ENCODE results near the gene PRELID2.
"Not testable (repeated sequence)": the region's sequence is repeated elsewhere in the genome, so short reads cannot be mapped to it uniquely, and the experiment has no call there.

The PRELID2 gene

GRCh38 chr5:145738227-145738626 is 96.9 kb downstream of the PRELID2 start:
- no peak overlapping the region for H3K4me3 ChIP-seq (ENCODE audit: low read depth, low read length)
- TF ChIP-seq, protein P1, sequence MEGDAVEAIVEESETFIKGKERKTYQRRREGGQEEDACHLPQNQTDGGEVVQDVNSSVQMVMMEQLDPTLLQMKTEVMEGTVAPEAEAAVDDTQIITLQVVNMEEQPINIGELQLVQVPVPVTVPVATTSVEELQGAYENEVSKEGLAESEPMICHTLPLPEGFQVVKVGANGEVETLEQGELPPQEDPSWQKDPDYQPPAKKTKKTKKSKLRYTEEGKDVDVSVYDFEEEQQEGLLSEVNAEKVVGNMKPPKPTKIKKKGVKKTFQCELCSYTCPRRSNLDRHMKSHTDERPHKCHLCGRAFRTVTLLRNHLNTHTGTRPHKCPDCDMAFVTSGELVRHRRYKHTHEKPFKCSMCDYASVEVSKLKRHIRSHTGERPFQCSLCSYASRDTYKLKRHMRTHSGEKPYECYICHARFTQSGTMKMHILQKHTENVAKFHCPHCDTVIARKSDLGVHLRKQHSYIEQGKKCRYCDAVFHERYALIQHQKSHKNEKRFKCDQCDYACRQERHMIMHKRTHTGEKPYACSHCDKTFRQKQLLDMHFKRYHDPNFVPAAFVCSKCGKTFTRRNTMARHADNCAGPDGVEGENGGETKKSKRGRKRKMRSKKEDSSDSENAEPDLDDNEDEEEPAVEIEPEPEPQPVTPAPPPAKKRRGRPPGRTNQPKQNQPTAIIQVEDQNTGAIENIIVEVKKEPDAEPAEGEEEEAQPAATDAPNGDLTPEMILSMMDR (IDR thresholded peaks at IDR 0.05; ENCODE audit: low read depth, low read length, missing control alignments), result no peak
- DNase-seq (ENCODE audit: low read depth), result no peak

DNA sequence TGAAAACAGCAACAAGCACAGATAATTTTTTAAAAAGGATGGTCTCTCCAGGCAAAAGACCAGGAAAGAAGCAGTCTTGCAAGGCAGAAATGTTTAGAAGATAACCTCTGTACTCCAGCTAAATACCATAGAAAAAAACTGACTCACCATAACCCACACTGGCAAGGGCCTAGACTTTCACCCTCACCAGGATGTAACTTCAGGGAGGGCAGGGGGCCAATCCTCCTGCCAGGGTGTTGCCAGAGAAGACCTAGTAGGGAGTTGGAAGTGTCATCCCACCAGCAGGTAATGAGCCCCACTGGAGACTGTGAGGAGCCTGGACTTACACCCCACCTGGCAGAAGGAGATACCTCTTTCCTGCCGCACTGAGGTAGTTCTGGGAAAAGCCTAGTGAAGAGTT is 97.6 kb downstream of the PRELID2 start:
- TF ChIP-seq, protein P1 (IDR thresholded peaks at IDR 0.05; ENCODE audit: low read depth, low read length, missing control alignments), result no peak
- DNase-seq (ENCODE audit: low read depth), result no peak
- no peak overlapping the region for H3K4me3 ChIP-seq (ENCODE audit: low read depth, low read length)

DNA sequence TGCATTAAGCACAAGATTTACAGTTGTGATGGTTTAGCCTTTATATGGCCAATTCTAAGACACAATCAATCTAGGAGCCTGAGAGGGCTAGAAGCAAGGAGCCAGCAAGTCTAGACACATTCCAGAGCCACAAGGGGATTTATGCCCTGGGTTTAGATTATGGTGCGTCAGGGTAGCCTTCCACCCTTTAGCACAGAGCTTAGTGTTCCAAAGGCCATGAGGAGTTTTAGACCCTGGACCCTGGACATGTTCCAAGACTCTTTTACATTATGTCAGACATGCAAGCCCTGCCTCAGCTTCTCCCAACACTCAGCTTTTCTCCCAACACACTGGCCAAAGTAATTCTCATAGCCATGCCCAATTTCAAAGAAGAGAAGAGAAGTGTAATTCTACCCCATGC is 105.2 kb downstream of the PRELID2 start:
- H3K4me3 ChIP-seq (ENCODE audit: low read depth, low read length), result not testable (repeated sequence)

DNA sequence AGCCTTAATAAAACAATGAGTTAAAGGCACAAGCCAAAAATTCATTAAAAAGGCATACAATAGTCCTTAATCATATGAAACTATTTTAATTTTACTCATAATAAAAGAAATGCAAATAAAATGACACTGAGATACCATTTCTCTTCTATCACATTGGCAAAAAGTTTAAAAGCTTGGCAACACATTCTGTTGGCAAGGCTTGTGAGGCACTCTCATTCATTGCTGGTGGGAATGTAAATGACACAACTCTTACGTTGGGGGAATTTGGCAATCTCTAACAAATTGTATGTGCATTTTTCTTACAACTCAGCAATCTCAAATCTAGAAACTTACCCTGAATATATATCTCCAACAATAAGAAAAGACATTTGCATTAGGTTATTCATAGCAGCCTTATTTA is 111.6 kb downstream of the PRELID2 start:
- no peak overlapping the region for H3K4me3 ChIP-seq (ENCODE audit: low read depth, low read length)
- TF ChIP-seq, protein P1 (IDR thresholded peaks at IDR 0.05; ENCODE audit: low read depth, low read length, missing control alignments), result no peak
- DNase-seq (ENCODE audit: low read depth), result no peak

More for the DNA sequence above, 105.2 kb downstream of the PRELID2 start:
- not testable (repeated sequence) for DNase-seq (ENCODE audit: low read depth)

DNA sequence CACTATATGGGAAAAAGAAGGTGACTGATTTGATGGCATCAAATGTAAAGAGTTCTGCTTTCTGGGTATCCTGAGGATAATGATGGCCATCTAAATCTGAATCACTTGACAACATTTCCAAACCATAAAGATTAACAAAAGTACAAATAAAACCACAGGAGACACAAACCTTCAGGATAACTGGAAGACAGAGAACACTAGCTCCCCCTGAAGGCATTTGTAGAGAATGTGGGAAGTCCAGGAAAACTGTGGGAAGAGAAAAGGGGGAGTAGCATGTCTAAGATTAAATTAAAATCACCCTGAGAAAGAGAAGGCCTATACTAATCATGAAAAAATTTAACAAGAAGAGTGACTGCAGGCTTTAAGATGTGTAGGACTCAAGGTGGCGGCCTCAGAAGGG is 116.2 kb downstream of the PRELID2 start:
- TF ChIP-seq, protein P1 (IDR thresholded peaks at IDR 0.05; ENCODE audit: low read depth, low read length, missing control alignments), result no peak

GRCh38 chr5:145715412-145715811 is 119.7 kb downstream of the PRELID2 start:
- TF ChIP-seq, protein P1 (IDR thresholded peaks at IDR 0.05; ENCODE audit: low read depth, low read length, missing control alignments), result no peak
- H3K4me3 ChIP-seq (ENCODE audit: low read depth, low read length), result no peak overlapping the region

More for the DNA sequence above, 116.2 kb downstream of the PRELID2 start:
- DNase-seq (ENCODE audit: low read depth), result no peak
- H3K4me3 ChIP-seq (ENCODE audit: low read depth, low read length), result no peak overlapping the region

GRCh38 chr5:145712245-145712644 is 122.9 kb downstream of the PRELID2 start:
- TF ChIP-seq, protein P1 (IDR thresholded peaks at IDR 0.05; ENCODE audit: low read depth, low read length, missing control alignments), result no peak
- DNase-seq (ENCODE audit: low read depth), result no peak
- H3K4me3 ChIP-seq (ENCODE audit: low read depth, low read length), result no peak overlapping the region

More at GRCh38 chr5:145715412-145715811, 119.7 kb downstream of the PRELID2 start:
- no peak for DNase-seq (ENCODE audit: low read depth)
